Measurements from ENCODE around the gene GRID1. TPM values are rescaled to one million over a fixed set of nuclear protein-coding genes. Genes with fewer than 3 reads are reported as not detected.

Gene GRID1
- total and polyA plus RNA-seq, 11 donors, result 0.69 to 3.4 (median 1.6) TPM

DNA sequence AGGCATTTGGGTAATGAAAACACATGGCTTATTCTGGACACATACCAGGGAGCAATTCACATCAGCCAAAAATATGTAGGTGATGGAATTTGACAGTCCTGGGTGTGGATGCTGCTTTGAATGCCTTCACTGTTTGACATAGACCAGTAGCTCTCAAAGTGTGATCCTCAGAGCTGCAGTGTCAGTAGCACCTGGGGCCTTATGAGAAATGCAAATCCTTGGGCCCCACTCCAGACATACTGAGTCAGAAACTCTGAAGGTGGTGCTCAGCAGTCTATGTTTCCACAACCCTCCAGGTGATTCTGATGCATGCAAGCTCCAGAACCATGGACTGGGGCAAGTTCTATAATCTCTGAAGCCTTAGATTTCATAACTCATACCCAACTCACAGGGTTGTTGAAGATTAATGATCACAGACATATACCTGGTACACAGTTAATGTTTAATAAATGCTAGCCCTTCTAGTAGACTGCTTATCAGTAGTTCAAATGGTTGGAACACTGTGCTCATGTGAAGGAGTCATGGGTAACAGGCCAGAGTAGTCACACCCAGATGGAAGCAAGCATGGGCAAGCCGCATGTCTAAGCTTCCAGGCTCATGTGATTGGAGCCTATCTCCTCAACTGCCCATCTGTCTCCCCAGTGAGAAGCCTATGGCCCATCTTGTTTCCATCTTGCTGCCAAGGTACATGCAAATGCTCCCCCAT is 715.7 kb downstream of the GRID1 start:
- no peak for TF ChIP-seq CTCF (IDR thresholded peaks at IDR 0.05)
- TF ChIP-seq POLR2A (IDR thresholded peaks at IDR 0.05), result no peak
- H3K27me3 ChIP-seq, result no peaks in the 10 kb centered on the region
- no peaks in the 10 kb centered on the region for H3K36me3 ChIP-seq
- H3K4me1 ChIP-seq, result no peaks in the 10 kb centered on the region
- DNase-seq (no peak), ATAC-seq (no peak)
- no peaks in the 10 kb centered on the region for H3K9me3 ChIP-seq
- 71 to 93% (median 85%) methylated on average over 1 of the region's 1 CpG for WGBS, 4 donors
- intact Hi-C loops (cut with DNase I), result no loop called here
- no peak overlapping the region for H3K4me3 ChIP-seq
- no peak overlapping the region for H3K27ac ChIP-seq

GRCh38 chr10:85649461-85649860 is 717.1 kb downstream of the GRID1 start:
- no peak overlapping the region for H3K4me3 ChIP-seq
- intact Hi-C loops (cut with DNase I), result no loop called here
- no peaks in the 10 kb centered on the region for H3K36me3 ChIP-seq
- no peak for ATAC-seq
- no peaks in the 10 kb centered on the region for H3K9me3 ChIP-seq
- H3K4me1 ChIP-seq, result no peaks in the 10 kb centered on the region
- no peak for TF ChIP-seq POLR2A (IDR thresholded peaks at IDR 0.05)
- TF ChIP-seq CTCF (IDR thresholded peaks at IDR 0.05), result no peak
- no peak overlapping the region for H3K27ac ChIP-seq
- no peaks in the 10 kb centered on the region for H3K27me3 ChIP-seq
- 75 to 87% (median 82%) methylated on average over 4 of the region's 4 CpGs for WGBS, 4 donors
- no peak for DNase-seq

- TF ChIP-seq CTCF (IDR thresholded peaks at IDR 0.05) (no peak), POLR2A (IDR thresholded peaks at IDR 0.05) (no peak)
- Histone ChIP-seq H3K27me3 (no peaks in the 10 kb centered on the region), H3K27ac (no peak overlapping the region), H3K36me3 (no peaks in the 10 kb centered on the region), H3K4me3 (no peak overlapping the region), H3K9me3 (no peaks in the 10 kb centered on the region), H3K4me1 (no peaks in the 10 kb centered on the region)
- DNase-seq (no peak), ATAC-seq (no peak)
- intact Hi-C loops (cut with DNase I), result no loop called here
- 82 to 89% (median 83%) methylated on average over 6 of the region's 6 CpGs for WGBS, 4 donors
Measured at GRCh38 chr10:85648279-85648754, 718.3 kb downstream of the GRID1 start.

DNA sequence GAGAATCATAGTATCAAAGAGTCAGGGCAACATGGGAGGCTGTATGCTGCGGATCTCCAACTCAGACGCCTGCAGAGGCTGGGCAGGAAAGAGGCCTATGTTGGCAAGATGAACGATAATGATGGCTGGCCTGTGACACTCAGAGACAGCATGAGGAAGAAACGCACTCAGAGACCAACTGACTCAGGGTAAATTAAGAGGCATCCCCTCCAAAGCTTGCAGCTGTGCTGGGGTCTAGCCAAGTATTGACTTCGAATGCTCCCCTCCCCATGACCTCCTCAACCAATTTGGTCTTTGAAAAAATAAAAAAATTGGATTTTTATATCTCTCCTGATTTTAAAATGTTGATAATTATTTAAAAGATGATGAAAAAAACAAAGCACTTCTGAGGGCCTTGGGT is 718.9 kb downstream of the GRID1 start:
- Histone ChIP-seq H3K9me3 (no peaks in the 10 kb centered on the region), H3K4me1 (peaks cover 0 to 4% (median 0%) of the 10 kb centered on the region in 12 donors), H3K4me3 (no peak overlapping the region), H3K27me3 (no peaks in the 10 kb centered on the region), H3K27ac (no peak overlapping the region), H3K36me3 (no peaks in the 10 kb centered on the region)
- no peak for TF ChIP-seq CTCF (IDR thresholded peaks at IDR 0.05)
- no peak for TF ChIP-seq POLR2A (IDR thresholded peaks at IDR 0.05)
- WGBS, 4 donors, result 88 to 92% (median 88%) methylated on average over 5 of the region's 5 CpGs
- DNase-seq (no peak), ATAC-seq (no peak)
- intact Hi-C loops (cut with DNase I), result no loop called here
